GM19452 (cell line): Measurements from ENCODE around the gene METTL18.
"Not testable (repeated sequence)": the region's sequence is repeated elsewhere in the genome, so short reads cannot be mapped to it uniquely, and the experiment has no call there.

ENCODE experiments used
- ATAC-seq: cut with Tn5 transposase; IDR thresholded peaks from one replicate; pipeline ENCODE4 v1.9.1; 2021; ENCODE audit not compliant: unreplicated experiment

Gene METTL18

DNA sequence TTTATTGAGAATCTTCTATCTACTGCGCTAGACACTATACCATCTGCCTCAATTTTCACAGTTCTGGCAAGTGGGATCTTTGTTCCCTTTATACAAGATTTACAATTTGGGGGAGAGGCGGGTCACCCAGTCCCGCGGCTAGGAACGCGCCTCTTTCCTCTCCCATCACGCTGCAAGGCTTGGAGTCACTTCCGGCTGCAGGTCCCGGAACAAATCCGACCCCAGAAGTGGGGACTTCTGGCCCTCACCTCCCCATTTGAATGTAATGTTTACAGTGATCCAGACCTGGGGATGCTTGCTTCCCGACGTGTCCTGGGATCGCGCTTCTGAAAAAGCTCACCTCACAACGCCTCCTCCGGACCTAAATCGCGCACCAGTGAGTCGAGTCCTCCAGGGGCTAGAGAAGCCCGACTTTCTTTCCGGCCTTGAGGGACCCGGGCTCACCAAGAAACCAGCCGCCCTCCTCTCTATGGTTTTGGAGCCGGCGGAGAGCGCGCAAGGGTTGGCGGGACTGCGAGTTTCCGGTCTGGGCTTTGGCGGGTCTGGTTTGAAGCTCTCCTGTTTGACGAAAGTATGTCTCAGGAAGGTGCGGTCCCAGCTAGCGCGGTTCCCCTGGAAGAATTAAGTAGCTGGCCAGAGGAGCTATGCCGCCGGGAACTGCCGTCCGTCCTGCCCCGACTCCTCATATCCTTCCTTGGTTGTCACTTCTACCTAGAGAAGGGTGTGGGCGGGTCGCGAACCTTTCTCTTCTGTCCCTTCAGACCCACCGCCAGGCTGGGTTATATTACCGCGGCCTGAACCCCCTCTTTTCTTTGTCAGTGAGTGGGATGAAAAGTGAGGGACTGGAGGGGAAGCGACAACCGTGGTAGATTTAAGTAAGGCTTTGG lies at the start of gene METTL18:
METTL18 (minus strand) TSS at position 378 of the 887 bp plus-strand sequence. CDS start 1,212 bp downstream, outside the sequence.
- ATAC-seq: peak; percentile 92

DNA sequence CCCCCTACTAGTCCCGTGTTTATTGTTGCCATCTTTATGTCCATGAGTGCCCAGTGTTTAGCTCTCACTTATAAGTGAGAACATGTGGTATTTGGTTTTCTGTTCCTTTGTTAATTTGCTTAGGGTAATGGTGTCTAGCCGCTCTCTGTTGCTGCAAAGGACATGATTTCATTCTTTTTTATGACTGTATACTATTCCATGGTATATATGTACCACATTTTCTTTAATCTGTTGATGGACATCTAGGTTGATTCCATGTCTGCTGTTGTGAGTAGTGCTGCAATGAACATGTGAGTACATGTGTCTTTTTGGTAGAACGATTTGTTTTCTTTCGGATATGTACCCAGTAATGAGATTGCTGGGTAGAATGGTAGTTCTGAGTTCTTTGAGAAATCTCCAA lies 44.2 kb upstream of the METTL18 start:
- ATAC-seq: no peak

DNA sequence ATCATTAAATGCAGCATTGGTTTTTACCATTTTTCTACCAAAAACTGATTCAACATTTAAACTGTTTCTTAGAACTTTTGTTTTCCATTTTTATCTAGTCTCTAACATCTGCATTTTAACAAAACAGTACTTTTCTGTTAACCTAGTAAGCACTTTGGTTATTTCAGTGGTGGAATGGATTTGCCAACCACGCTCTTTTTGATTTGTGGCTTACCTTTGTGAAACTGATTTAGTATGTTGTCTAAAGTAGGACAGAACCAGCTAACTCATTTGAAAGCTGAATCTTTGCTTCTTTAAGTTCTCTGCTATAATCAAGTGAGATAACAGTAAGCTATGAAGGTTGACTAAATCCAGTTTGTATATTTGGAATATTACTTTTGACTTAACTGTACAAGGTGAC lies 41.5 kb upstream of the METTL18 start:
- ATAC-seq: no peak

DNA sequence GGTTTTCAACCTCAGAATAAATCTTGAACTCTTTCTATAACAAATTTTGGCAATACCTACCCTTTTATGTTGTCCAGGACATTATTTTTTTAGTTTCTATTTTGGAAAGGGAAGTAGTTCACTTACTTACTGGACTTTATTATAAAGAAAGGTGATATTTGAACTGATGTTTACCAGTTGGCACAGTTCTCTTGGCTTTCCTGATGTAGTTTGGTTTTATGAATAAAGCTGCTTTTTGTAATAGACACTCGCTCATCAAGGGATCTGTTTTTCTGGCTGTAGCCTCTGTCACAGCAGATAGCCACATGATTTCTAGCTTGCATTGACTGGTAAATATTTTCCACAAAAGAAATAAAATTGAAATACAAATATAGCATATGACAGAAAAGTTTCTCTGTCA lies 40.9 kb upstream of the METTL18 start:
- ATAC-seq: no peak

DNA sequence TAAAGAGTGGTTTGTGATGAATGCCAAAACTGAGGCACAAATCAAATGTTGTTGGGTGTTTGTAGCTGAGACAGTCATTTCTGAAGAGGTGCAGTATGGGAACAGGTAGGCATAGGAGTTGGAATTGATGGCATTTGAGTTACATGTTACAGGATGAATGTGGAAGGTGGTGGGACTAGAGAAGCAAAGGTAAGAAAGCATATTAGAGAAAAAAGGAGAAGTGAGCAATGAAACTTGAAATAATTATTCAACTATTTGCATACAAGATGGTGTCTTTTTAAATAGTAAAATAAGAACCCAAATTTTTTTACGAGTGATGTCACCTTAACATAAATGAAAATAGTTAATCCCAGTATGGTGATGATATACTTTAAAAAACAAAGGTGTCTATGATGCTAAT lies 40.2 kb upstream of the METTL18 start:
- ATAC-seq: no peak

DNA sequence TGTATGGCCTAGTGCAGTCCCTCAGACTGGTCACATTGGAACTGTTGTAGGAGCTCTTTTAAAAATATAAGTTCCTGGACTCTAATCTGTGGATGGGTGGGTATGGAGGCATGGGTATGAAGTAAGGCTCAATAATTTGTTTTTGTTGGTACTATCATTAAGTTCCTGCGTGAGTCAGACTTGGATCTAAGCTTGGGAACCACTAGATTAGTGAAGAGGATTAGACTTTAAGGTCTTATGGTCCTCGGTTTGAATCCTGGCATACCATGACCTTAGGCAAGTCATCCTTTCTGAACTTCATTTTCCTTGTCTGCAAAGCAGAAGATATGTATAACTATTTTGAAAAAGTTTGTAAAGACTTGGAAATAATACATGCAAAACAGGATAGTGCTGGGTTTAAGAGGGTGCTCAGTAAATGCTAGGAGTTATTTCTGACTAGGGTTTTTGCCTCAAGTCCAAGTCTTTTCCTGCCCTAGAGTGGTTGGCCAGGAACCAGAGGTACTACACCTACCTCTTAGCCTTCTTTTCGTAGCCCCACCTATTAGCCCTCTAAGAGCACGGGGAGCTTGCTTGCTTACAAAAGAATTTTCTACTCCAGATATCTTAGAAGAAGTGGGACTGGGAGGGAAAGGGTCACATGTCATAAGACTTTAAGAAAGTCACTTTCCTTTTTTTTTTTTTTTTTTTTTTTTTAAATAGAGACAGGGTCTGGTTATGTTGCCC lies 38.6 kb upstream of the METTL18 start:
- no peak for ATAC-seq

DNA sequence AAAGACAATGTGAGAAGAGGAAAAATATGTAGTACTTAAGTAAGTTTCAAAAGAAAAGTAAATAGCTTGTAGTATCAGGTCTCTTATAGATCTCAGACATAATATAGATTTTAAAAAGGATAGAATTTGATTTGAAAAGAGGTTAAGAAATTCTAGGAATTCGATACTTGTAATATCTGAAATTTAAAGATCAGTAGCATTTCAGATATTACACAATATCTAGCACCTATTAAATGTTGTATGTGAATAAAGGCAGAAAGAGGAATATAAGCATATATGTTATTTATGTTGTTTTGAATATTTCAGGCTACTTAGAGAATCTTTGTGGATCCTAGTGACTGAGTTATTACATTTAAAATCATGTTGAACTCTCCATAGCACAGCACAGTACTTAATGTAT lies 35.0 kb upstream of the METTL18 start:
- no peak for ATAC-seq

DNA sequence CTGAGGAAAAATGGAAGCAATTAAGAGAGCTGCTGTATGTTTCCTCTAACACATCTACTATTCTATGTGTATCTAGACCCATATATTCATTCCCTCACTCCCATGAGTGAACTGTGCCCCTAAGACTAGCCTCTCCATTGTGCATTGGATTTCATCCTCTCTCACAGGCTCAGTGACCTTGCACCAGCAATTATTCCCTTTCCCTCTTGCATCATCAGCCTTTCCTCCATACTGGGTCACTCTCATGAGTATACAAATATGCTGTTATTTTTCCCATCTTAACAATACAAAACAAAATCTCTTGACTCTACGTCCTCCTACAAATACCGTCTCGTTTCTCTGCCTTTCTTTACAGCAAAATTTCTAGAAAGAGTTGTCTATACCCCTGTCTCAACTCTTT lies 29.4 kb upstream of the METTL18 start:
- no peak for ATAC-seq

DNA sequence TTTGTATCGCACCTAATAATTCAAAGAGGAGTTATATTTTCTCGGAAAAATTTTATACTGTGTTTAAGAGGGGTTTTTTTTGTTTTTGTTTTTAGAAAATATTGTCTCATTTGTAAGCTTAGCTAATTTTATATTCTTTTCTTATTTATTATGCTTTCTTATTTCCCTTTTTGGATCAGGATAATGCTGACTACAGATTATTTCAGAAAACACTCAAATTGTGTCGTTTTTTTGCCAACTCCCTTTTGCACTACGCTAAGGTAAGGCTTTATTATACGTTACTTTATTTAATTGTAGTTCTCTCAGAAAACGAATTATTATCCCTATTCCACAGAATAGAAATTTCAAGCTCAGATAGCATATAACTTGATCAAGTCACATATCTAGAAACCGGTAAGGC lies 26.8 kb upstream of the METTL18 start:
- ATAC-seq: no peak

DNA sequence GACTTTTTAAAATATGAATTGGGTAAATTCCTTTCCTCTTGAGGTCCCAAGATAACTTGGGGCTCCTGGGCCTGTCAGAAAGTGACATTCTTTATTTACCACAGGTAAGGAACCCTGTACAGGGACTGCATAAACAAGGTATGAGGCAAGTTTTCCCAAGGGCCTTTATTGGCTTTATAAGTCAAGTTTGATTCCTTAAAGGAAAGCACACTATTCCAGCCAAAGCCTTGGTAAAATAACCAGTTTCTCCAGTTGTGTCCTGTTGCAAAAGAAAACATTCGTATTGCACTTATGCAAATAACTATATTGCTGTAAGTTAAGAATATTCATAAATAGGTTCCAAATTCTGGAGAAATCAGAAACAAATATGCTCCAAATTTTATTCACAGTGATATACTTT lies 21.9 kb upstream of the METTL18 start:
- ATAC-seq: no peak

DNA sequence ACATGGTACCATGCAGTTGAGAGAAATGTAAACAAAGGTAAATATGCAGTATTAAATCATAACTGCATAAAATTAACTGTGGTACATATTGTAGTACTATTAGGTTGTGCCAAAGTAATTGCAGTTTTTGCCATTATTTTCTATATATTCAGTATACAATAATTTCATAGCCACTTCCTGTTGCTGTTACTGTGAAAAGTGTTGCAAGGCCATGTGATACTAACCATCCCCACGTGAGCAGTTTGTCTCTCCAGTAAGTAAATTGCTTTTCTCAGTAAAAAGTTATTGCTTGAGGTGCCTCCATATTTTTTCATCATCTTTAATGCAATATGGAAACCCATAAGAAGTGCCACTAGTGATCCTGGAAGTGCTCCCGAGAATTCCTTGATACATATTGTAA lies 19.6 kb upstream of the METTL18 start:
- ATAC-seq: no peak

DNA sequence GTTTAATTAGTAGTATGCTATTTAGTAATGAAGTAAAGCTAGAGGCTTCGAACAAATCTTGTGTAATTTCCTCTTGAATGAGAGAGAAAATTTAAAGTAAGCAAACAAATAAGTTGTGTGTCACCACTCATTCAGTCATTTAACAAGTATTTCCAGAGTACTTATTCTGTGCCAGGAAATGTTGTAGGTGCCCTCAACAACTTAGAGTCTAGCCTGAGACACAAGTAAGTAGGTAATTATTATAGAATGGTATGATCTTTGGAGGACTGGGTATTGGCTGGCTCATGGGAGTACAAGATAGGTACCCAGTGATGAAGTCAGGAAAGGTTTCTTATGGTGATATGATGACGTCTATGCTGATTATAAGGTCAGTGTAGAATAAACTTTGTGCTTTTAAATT lies 17.4 kb upstream of the METTL18 start:
- ATAC-seq: no peak

DNA sequence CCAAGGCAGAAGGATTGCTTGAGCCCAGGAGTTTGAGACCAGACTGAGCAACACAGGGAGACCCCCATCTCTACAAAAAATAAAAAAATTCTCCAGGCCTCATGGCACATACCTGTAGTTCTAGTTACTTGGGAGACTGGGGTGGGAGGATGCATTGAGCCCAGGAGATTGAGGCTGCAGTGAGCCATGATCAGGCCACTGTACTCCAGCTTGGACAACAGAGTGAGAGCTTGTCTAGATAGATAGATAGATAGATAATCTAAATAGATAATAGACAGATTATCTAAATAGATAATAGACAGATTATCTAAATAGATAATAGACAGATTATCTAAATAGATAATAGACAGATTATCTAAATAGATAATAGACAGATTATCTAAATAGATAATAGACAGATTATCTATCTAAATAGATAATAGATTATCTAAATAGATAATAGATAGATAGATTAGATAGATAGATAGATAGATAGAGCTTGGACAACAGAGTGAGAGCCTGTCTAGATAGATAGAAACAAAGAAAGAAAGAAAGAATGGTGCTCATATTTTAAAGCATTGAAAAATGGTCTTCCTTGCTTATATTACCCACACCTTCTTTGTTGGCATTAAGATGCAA lies 16.8 kb upstream of the METTL18 start:
- ATAC-seq: not testable (repeated sequence)

DNA sequence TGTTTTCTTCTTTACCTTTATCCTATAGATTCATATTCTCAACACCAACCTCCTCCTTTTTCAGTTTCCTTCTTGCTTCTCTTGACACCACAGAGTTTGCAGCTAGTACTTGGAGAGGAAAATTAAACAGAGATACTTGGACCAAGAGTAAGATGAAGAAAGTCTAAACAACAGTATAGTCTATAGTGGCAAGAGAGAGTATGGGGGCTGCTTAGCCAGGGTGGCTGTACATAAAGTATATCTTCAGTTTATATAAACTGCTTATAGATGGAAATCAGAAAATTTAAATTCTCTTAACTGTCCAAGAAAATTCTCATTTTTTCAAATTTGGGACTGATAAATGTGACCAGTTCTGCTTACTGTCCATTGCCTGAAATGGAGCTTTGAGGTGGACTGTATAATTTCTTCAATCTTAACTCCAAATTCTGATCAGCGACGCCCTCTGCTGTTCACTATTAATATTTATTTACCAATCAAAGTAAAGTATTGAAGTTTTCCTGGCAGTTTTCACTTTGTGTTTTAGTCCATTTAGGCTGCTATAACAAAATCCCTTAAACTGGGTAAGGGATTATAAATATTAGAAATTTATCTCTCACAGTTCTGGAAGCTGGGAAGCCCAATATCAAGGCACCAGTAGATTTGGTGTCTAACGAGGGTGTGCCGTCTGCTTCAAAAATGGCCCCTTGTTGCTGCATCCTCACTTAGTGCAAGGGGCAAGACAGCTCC lies 14.8 kb upstream of the METTL18 start:
- no peak for ATAC-seq

DNA sequence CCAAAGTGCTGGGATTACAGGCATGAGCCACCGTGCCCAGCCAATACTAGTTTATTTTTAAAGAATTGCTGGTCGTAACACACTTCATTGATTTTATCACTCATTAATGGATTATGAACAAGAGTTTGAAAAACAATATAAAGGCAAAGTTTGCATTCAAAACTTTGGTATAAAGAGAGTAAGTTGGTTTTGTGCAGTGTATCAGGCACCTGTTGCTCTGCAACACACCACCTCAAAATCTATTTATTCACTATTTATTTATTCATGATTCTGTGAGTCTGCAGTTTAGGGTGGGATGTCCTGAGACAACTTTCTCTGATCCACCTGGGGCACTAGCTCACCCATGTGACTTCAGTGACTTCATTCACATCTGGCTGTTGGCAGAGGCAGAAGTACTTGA lies 10.2 kb upstream of the METTL18 start:
- no peak for ATAC-seq

DNA sequence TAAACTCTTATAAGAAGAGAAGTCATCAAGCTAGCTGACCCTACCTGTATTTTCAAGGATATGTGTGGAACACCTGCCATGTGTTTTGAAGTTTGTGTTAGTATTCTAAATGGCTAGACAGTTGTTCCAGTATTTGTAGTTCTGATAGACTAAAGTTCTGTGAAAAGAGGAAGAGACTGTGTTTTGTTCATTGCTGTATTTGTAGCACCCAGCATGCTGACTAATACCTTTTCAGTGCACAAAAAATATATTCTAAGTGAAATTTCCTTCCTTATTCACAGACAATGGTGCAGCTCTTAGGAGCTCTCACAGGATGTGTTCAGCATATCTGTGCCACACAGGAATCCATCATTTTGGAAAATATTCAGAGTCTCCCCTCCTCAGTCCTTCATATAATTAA lies 8.2 kb upstream of the METTL18 start:
- ATAC-seq: no peak

DNA sequence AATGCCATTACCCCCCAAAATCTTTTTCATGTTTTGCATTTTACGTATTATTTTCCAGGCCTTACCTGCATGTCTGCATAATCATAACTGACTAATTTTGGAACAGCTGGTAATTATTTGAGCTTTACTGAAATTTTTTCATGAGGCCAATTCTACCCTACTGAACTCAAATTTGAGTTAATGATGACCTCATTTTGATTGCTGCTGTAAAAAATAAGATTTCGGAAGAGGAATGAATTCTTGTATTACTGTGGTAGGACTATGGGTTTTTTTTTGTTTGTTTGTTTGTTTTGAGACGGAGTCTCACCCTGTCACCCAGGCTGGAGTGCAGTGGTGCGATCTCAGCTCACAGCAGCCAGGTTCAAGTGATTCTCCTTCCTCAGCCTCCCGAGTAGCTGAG lies 2.6 kb upstream of the METTL18 start:
- ATAC-seq: no peak

DNA sequence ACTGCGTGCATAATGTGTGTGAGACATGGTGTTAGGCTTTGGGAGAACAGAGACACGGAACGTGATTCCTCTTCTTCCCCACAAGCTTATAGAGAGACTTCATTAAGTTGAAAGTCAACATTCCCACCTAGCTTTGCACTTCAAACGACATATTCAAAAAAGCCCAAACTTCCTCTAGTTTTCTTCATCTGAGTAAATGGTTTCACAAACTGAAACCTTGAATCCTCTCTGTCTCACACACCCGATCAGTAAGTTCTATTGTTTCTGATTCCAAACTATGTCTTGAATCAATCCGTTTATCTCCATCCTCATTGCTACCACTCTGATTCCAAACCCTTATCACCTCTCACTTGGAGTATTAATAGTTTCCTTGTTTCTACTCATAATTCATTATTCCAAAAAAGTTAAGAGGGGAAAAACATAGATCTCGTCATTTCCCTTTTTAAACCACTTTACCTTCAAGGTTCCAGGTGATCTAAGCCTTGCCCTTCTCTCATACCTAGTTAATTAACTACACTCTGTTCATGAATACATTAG lies 1.6 kb upstream of the METTL18 start:
- ATAC-seq: no peak

DNA sequence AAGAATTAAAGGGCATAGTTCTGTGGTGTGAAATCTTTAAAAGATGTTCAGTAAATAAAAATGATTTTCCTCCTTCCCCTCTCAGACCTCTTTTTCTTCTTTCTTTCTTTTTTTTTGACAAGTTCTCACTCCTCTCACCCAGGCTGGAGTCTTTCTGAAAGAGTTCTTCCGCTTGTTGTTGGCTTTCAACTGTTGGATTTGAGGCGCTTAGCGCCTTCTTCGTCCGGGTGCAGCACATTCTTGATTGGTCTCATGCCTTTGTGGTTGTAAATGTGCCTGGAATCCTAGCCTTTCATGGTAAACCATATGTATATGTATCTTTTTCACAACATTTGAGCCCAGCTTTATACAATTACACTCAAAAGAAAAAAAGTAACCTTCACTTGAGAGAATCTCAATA lies 980 bp upstream of the METTL18 start:
- no peak for ATAC-seq

DNA sequence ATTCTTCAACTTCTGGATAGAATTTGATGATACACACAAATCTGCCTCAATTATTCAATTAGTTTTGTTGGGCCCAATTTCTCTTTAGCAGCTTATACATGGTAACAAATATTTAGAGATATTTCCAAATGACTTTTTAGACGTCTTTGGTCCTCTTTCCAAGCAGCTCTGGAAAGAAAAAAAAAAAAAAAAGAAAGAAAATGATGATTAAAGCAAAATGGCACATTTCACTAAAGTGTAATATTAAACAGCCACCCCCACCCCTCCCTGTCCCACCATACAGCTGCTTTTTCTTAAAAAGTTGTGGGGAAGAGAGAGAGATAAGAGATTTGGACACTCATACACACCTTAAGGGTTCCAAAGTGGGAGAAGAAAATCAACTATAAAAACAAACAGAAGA lies 977 bp downstream of the METTL18 start:
- no peak for ATAC-seq

DNA sequence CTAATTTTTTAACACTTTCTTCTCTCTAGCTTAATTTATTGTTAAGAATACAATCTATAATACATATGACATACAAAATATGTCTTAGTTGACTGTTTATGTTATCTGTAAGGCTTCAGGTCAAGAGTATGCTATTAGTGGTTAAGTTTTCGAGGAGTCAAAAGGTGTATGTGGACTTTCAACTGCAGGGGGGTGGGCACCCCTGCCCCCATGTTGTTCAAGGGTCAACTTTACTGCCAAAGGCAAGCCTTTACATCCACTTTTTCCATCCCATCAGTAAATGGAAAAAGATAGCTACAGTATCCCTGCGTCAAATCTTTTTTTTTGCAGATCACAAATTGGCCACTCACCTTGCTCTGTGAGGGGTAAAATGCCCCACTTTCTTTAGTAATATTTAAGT lies 6.3 kb downstream of the METTL18 start:
- ATAC-seq: no peak
